Peyer's patch (tissue), 4 donors: ENCODE results near the gene IL31. TPM values are rescaled to one million over a fixed set of nuclear protein-coding genes. Genes with fewer than 3 reads are reported as not detected.

ENCODE experiments used
- DNase-seq, 3 donors: peaks; one replicate each; pipeline ENCODE4 v3.0.0-alpha.2; 2017 to 2019
- H3K27ac ChIP-seq, 4 donors: fragments of 200-600 bp; sonication (generic); one replicate each; pipeline ENCODE4 v1.5.1; 2016 to 2019
- H3K27me3 ChIP-seq, 2 donors: fragments of 200-600 bp; sonication (generic); one replicate each; pipeline ENCODE4 v1.5.1; 2019
- H3K36me3 ChIP-seq, 3 donors: fragments of 200-600 bp; sonication (generic); one replicate each; pipeline ENCODE4 v1.5.1; 2016 to 2019
- H3K4me1 ChIP-seq, 4 donors: fragments of 200-600 bp; sonication (generic); one replicate each; pipeline ENCODE4 v1.5.1; 2016 to 2019
- H3K4me3 ChIP-seq, 4 donors: fragments of 200-600 bp; sonication (generic); 1 replicate in 3 of 4; 2 replicates in 1 of 4; pipeline ENCODE4 v1.5.1; 2016 to 2019; ENCODE audit warnings: mild to moderate bottlenecking in 1 of 4
- H3K9me3 ChIP-seq, 4 donors: fragments of 200-600 bp; sonication (generic); one replicate each; pipeline ENCODE4 v1.5.1; 2016 to 2019; ENCODE audit warnings: mild to moderate bottlenecking in 1 of 4
- CTCF ChIP-seq, 6 experiments: fragments of 450-650 bp in 4 of 6; fragments of 200-600 bp in 2 of 6; sonication (generic) in 1 of 6; IDR thresholded peaks; one replicate each; pipeline ENCODE4 v1.5.1; 2017 to 2019; ENCODE audit warnings: antibody characterized with exemption in 6 of 6, mild to moderate bottlenecking in 3 of 6, moderate library complexity in 1 of 6
- POLR2A ChIP-seq, 2 donors: fragments of 450-650 bp; IDR thresholded peaks; one replicate each; pipeline ENCODE4 v1.5.1; 2017; ENCODE audit warnings: antibody characterized with exemption in 2 of 2, mild to moderate bottlenecking in 2 of 2, moderate library complexity in 2 of 2
- total RNA-seq, 4 donors: library from RNA; depleted of rRNA; stranded (reverse); fragments of >200 nt; gene quantifications; one replicate each; pipeline ENCODE4 v1.1.0, GENCODE V29; 2016

The IL31 gene
- total RNA-seq, 4 donors from 2014 or later, result not detected

DNA sequence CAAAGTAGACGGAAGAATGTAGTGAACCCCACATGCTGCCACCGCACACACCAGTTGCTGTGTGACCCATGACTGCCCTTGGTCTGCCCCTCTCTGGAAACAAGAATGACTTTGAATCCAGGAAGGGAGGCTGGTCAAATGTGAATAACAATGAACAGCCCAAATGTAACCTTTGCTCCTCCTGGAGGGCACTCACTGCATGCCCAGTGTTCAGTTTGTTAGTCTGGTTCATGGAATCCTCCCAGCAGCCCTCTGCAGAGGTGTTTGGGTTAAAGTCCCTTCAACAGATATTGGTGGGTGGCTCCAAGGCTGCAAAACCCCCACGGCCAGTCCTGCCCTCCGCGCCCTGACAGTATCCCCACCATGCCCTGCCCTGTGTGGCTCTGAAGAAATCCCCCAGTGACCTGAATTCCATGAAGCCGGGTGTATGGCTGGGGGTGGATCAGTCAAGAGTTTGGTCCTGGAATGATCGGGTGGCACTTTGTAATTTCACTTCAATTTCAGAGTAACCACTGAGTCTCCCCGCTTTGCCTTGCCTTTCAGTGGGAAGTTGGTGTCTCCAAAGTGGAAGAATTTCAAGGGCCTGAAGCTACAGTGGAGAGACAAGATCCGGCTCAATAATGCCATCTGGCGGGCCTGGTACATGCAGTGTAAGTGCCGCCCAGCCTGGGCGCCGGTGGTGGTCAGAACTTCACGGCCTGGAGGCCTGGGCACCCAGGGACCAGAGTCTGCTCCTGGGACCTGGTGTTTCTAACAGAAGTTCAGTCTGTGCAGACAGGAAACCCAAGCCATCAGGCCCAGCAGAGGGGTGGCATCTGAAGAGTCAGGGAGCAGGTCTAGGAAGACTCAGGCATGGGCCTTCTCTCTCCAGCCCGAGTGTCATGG lies 47.1 kb downstream of the IL31 start:
- Histone ChIP-seq H3K4me3 (no peak overlapping the region), H3K9me3 (no peaks in the 10 kb centered on the region), H3K36me3 (peaks cover 0 to 43% (median 0%) of the 10 kb centered on the region in 3 donors), H3K4me1 (peaks cover 0 to 47% (median 4%) of the 10 kb centered on the region in 4 donors), H3K27ac (peak overlapping the region in 1 of 4 donors; percentile 12), H3K27me3 (no peaks in the 10 kb centered on the region)
- DNase-seq, result peak in 1 of 3 donors; percentile 71
- TF ChIP-seq POLR2A (IDR thresholded peaks at IDR 0.05), result no peak
- TF ChIP-seq CTCF (IDR thresholded peaks at IDR 0.05), result peak in 4 of 6 experiments; percentile 13 to 66 (median 46)

GRCh38 chr12:122126342-122126635 lies 47.7 kb downstream of the IL31 start:
- TF ChIP-seq CTCF (IDR thresholded peaks at IDR 0.05) (no peak), POLR2A (IDR thresholded peaks at IDR 0.05) (no peak)
- no peak for DNase-seq
- peaks cover 0 to 54% (median 4%) of the 10 kb centered on the region in 4 donors for H3K4me1 ChIP-seq
- H3K27me3 ChIP-seq, result no peaks in the 10 kb centered on the region
- H3K9me3 ChIP-seq, result no peaks in the 10 kb centered on the region
- H3K4me3 ChIP-seq, result no peak overlapping the region
- H3K27ac ChIP-seq, result peak overlapping the region in 1 of 4 donors; percentile 12
- peaks cover 0 to 39% (median 0%) of the 10 kb centered on the region in 3 donors for H3K36me3 ChIP-seq

DNA sequence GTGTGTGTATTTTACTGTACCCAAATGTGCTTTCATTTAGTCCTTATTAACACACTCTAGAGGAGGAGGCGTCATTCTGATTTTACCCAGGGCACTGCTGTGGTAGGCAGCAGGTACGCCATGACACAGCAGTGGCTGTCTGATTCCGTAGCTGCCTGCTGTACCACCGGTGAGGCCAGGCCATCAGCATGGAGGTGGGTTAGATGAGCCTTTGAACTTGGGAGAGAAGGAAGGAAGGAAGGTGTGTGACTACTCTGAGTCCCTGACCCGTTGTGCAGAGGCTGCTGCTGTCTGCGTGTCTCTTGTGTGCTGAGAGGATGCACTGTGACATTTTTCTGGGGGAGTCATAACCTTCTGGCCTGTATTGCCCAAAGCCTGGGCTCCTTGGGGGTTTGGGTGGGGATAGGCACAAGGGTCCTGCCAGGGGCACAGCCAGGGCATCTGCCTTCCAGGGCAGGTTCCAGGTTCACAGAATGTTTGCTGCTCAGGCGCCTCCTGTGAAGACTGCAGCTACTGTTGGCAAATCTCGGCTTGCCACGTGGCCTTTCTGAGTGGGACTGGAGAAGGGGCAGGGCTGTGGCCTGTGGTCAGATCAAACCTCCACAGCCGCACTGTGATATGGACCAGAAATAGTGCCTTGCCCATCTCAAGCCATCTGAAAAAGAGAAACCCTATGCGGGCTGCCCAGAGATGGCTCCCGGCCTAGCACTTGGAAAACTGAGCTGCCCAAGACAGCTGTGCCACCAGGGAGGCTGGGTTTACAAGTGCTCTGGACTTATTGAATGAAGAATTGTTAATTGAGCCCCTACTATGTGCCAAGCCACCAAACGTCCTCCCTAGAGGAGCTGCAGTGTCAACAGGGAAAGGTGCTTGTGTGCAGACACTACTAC lies 48.3 kb downstream of the IL31 start:
- H3K36me3 ChIP-seq, result peaks cover 0 to 36% (median 0%) of the 10 kb centered on the region in 3 donors
- H3K9me3 ChIP-seq, result no peaks in the 10 kb centered on the region
- H3K27ac ChIP-seq, result peak overlapping the region in 2 of 4 donors; percentile 12 to 22
- DNase-seq, result peak in 1 of 3 donors; percentile 51
- no peaks in the 10 kb centered on the region for H3K27me3 ChIP-seq
- TF ChIP-seq POLR2A (IDR thresholded peaks at IDR 0.05) (no peak), CTCF (IDR thresholded peaks at IDR 0.05) (no peak)
- no peak overlapping the region for H3K4me3 ChIP-seq
- H3K4me1 ChIP-seq, result peaks cover 0 to 58% (median 4%) of the 10 kb centered on the region in 4 donors

DNA sequence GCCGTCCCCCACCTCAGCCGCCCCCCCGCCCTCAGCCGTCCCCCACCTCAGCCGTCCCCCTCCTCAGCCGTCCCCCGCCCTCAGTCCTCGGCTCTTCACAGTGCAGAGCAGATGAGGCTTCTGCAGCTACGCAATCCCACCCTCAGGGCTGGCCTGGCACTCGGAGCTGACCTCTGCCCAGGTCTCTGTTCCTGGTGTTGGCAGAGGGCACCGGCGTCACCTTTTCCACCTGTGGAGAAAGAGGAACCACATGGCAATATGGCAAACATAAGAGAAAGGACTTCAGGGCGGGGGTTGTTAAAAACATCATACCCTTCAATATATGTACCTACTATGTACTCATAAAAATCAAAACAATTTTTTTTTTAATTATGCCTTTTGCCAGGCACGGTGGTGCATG lies 49.7 kb downstream of the IL31 start:
- no peak overlapping the region for H3K4me3 ChIP-seq
- DNase-seq, result peak in 1 of 3 donors; percentile 26
- H3K36me3 ChIP-seq, result peaks cover 0 to 23% (median 0%) of the 10 kb centered on the region in 3 donors
- H3K27ac ChIP-seq, result no peak overlapping the region
- peaks cover 0 to 63% (median 4%) of the 10 kb centered on the region in 4 donors for H3K4me1 ChIP-seq
- no peaks in the 10 kb centered on the region for H3K27me3 ChIP-seq
- no peak for TF ChIP-seq CTCF (IDR thresholded peaks at IDR 0.05)
- no peak for TF ChIP-seq POLR2A (IDR thresholded peaks at IDR 0.05)
- H3K9me3 ChIP-seq, result no peaks in the 10 kb centered on the region

DNA sequence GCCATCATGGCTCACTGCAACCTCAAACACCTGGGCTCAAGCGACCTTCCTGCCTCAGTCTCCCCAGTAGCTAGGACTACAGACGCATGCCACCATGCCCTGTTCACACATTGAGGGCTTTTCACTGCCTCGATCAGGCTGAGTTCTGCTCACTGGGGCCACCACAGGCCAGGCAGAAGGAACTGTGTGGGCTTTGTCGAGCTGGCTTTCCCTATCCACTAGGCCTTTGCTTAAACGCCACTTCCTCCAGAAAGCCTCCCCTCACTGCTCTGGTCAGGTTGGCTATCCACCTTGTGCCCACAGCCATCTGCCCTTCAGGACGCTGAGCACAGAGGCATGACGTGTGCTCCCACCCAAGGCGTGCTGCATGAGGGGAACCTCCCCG lies 50.3 kb downstream of the IL31 start:
- Histone ChIP-seq H3K4me3 (no peak overlapping the region), H3K27me3 (no peaks in the 10 kb centered on the region), H3K9me3 (no peaks in the 10 kb centered on the region), H3K36me3 (peaks cover 0 to 17% (median 0%) of the 10 kb centered on the region in 3 donors), H3K4me1 (peaks cover 0 to 63% (median 4%) of the 10 kb centered on the region in 4 donors), H3K27ac (peak overlapping the region in 1 of 4 donors; percentile 32)
- TF ChIP-seq POLR2A (IDR thresholded peaks at IDR 0.05) (no peak), CTCF (IDR thresholded peaks at IDR 0.05) (no peak)
- peak in 1 of 3 donors; percentile 37 for DNase-seq
